ENCODE results near the gene EIF2AK3.

EIF2AK3 gene

DNA sequence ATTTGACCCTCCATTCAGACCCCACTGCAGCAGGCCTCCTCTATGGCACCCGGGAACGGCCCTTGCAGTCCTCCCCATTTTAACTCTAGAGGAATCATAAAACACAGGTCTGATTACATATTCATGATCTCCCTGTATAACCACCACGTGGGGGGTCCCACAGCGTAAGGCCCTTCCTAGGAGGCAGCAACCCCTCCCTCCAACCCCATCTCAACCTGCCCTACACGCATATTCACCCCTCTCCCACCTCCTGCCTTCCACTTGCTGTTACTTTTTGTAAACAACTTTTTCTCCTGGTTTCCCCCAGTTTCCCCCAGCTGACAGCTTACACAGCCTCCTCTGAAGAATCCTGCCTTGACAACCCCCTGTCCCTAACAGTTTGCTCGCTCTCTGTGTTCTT, 89.6 kb downstream of the EIF2AK3 start:
- no peak for DNase-seq

DNA sequence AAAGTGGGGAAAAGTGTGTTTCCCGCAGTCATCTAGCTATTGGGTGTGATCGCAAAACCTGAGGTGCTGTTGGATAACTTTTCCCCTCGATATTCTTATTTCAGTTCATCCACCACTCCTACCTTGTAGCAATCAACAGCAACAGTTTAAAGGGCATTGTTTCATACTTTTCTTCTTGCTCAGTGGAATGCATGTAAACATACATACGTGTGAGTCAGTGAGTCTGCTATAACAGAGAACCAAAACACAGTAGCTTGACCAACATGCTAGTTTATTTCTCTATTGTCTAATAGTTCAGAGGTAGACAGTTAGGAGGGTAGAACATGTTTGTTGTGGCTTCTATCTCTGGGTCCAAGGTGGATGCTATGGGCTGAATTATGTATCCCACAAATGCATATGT, 97.2 kb downstream of the EIF2AK3 start:
- DNase-seq, result no peak

- DNase-seq, result no peak
Measured at GRCh38 chr2:88521445-88522073, 105.7 kb downstream of the EIF2AK3 start.

DNA sequence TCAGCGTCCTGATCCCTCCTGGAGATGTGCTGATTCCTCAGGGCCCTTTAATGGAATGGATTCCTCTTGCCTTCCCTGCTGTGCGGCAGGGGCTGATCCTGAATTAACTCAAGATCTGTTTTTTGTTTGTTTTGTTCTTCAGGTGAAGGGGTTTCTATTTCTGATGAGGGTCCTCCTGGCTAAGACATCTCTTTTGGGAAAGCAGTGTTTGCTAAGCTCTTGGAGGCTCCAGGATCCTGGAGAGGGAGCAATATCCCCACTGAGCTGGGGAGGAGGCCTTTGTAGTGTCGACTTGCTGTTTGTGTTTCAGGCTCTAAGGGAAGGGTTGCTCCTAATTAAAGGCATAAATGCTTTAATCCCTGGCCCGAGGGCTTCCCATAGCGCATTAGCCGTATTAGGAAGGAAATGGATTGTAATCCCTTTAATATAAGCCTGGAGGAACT, 109.5 kb downstream of the EIF2AK3 start:
- peak; percentile 65 for DNase-seq

Measured in DMS79 treated with DMSO at 0.1 percent for 48 hours (cell line).